Cardiac fibroblast (primary cell): ENCODE data around the gene TRMT44.
"Not testable (repeated sequence)": the region's sequence is repeated elsewhere in the genome, so short reads cannot be mapped to it uniquely, and the experiment has no call there.

Source experiments
- DNase-seq, 2 donors: peaks; one replicate each; pipeline versions ENCODE4 v3.0.0 to v3.0.0-alpha.2; 2010; ENCODE audit warnings: low read depth in 2 of 2
- H3K4me3 ChIP-seq, 2 donors: replicated peaks in 1 of 2; 1 replicate in 1 of 2; 2 replicates in 1 of 2; pipeline ENCODE4 v1.5.1; 2011; ENCODE audit warnings: low read depth in 2 of 2, low read length in 2 of 2, mild to moderate bottlenecking in 2 of 2, moderate library complexity in 1 of 2
- CTCF ChIP-seq: IDR thresholded peaks from one replicate; pipeline ENCODE4 v1.5.1; 2011; ENCODE audit warnings: low read depth, mild to moderate bottlenecking, low read length, inconsistent platforms

TRMT44 gene

GRCh38 chr4:8411351-8412180 is 29.0 kb upstream of the TRMT44 start:
- no peak for TF ChIP-seq CTCF
- no peak for DNase-seq
- H3K4me3 ChIP-seq, result no peak overlapping the region

GRCh38 chr4:8412288-8412687 is 28.3 kb upstream of the TRMT44 start:
- no peak overlapping the region for H3K4me3 ChIP-seq
- DNase-seq, result no peak
- TF ChIP-seq CTCF, result no peak

- no peak overlapping the region for H3K4me3 ChIP-seq
- no peak for TF ChIP-seq CTCF
- DNase-seq, result no peak
Measured at GRCh38 chr4:8414377-8414776, 26.2 kb upstream of the TRMT44 start.

- no peak overlapping the region for H3K4me3 ChIP-seq
- DNase-seq, result no peak
- TF ChIP-seq CTCF, result no peak
Measured at GRCh38 chr4:8417071-8417614, 23.4 kb upstream of the TRMT44 start.

- peak; percentile 33 to 50 for DNase-seq
- no peak for TF ChIP-seq CTCF
- no peak overlapping the region for H3K4me3 ChIP-seq
Measured at GRCh38 chr4:8419222-8420041, 21.1 kb upstream of the TRMT44 start.

- not testable (repeated sequence) for DNase-seq, H3K4me3 ChIP-seq
Measured at GRCh38 chr4:8420151-8420550, 20.4 kb upstream of the TRMT44 start.

GRCh38 chr4:8422327-8422726 is 18.2 kb upstream of the TRMT44 start:
- no peak for TF ChIP-seq CTCF
- no peak for DNase-seq
- no peak overlapping the region for H3K4me3 ChIP-seq
